Esophagus muscularis mucosa (tissue), 4 donors: Measurements from ENCODE around the gene RAE1. TPM values are rescaled to one million over a fixed set of nuclear protein-coding genes. Genes with fewer than 3 reads are reported as not detected.

ENCODE experiments used
- DNase-seq: peaks from one replicate; pipeline ENCODE4 v3.0.0-alpha.2; 2017; ENCODE audit errors: extremely low spot score
- H3K27ac ChIP-seq, 4 donors: fragments of 200-600 bp; sonication (generic); replicated peaks in 1 of 4; 1 replicate in 3 of 4; 2 replicates in 1 of 4; pipeline ENCODE4 v1.5.1; 2016 to 2019; ENCODE audit warnings: mild to moderate bottlenecking in 1 of 4
- H3K27me3 ChIP-seq, 4 donors: fragments of 200-600 bp; sonication (generic); one replicate each; pipeline versions ENCODE4 v1.5.1 to v1.6.0; 2016 to 2019
- H3K36me3 ChIP-seq, 4 donors: fragments of 200-600 bp; sonication (generic); one replicate each; pipeline ENCODE4 v1.5.1; 2016 to 2019
- H3K4me1 ChIP-seq, 4 donors: fragments of 200-600 bp; sonication (generic); one replicate each; pipeline ENCODE4 v1.5.1; 2016 to 2019
- H3K4me3 ChIP-seq, 4 donors: fragments of 200-600 bp; sonication (generic); 1 replicate in 2 of 4; 2 replicates in 2 of 4; pipeline ENCODE4 v1.5.1; 2016 to 2019; ENCODE audit warnings: mild to moderate bottlenecking in 4 of 4, moderate library complexity in 1 of 4
- H3K9me3 ChIP-seq, 4 donors: fragments of 200-600 bp; sonication (generic); 1 replicate in 3 of 4; 2 replicates in 1 of 4; pipeline ENCODE4 v1.5.1; 2016 to 2019
- CTCF ChIP-seq, 3 experiments: fragments of 200-600 bp in 2 of 3; fragments of 450-650 bp in 1 of 3; sonication (generic) in 2 of 3; IDR thresholded peaks; one replicate each; pipeline ENCODE4 v1.5.1; 2017 to 2019; ENCODE audit warnings: antibody characterized with exemption in 3 of 3, mild to moderate bottlenecking in 2 of 3, moderate library complexity in 1 of 3
- EP300 ChIP-seq: sonication (generic); formaldehyde crosslinking; IDR thresholded peaks from one replicate; pipeline ENCODE4 v1.6.1; 2017; ENCODE audit warnings: antibody characterized with exemption
- POLR2A ChIP-seq: fragments of 450-650 bp; IDR thresholded peaks from one replicate; pipeline ENCODE4 v1.6.1; 2017; ENCODE audit warnings: antibody characterized with exemption, moderate library complexity, mild to moderate bottlenecking, low read depth
- POLR2AphosphoS5 ChIP-seq, 2 donors: sonication (generic); formaldehyde crosslinking; IDR thresholded peaks; one replicate each; pipeline ENCODE4 v1.6.1; 2017; ENCODE audit warnings: antibody characterized with exemption in 2 of 2
- WGBS: methylation state at CpG from one replicate; pipeline ENCODE4 v1.1.5; 2018; 5-methylcytosine and 5-hydroxymethylcytosine counted together
- intact Hi-C: fragments of 100-400 bp; cut with DNase I; formaldehyde crosslinking; loops from one replicate; pipeline ENCODE4 v1.15.1; 2023
- total RNA-seq, 4 donors: library from RNA; depleted of rRNA; stranded (reverse); fragments of >200 nt; gene quantifications; one replicate each; pipeline versions ENCODE4 v1.1.0 to v1.2.1, GENCODE V29; 2016

RAE1 gene
- total RNA-seq, 4 donors from 2014 or later, result 15.0 to 24.1 (median 21.5) TPM

DNA sequence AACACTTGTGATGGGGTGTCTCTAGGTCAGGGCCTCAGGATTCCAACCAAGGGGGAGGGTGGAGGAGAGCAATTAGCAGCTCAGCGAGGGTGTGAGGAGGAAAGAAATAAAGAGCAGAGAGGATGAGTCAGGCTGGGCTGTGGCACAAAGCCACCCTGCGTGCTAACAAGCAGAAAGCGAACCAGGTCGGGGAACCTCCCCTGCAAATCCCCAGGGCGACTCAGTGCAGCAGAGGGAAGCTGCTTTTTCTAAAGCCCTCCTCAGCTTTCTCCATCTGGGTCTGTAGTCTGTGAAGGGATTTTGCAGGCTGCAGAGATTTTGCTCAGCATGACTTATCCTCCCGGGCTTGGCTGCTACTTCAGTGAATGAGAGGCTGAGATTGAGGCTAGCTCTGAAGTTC, 28.0 kb upstream of the RAE1 start:
- Histone ChIP-seq H3K4me1 (peaks cover 0 to 20% (median 7%) of the 10 kb centered on the region in 4 donors), H3K9me3 (no peaks in the 10 kb centered on the region), H3K27me3 (peaks cover 0 to 11% (median 0%) of the 10 kb centered on the region in 4 donors), H3K27ac (peak overlapping the region in 1 of 4 donors; percentile 7), H3K36me3 (no peaks in the 10 kb centered on the region), H3K4me3 (no peak overlapping the region)
- intact Hi-C loops, result no loop called here
- WGBS, result 23% methylated on average over 5 of the region's 6 CpGs
- TF ChIP-seq POLR2AphosphoS5 (IDR thresholded peaks at IDR 0.05) (no peak), POLR2A (no peak), CTCF (IDR thresholded peaks at IDR 0.05) (no peak), EP300 (no peak)
- peak; percentile 86 for DNase-seq

- Histone ChIP-seq H3K9me3 (no peaks in the 10 kb centered on the region), H3K4me1 (peaks cover 0 to 20% (median 7%) of the 10 kb centered on the region in 4 donors), H3K27me3 (peaks cover 0 to 22% (median 0%) of the 10 kb centered on the region in 4 donors), H3K36me3 (no peaks in the 10 kb centered on the region), H3K4me3 (no peak overlapping the region), H3K27ac (no peak overlapping the region)
- peak; percentile 62 for DNase-seq
- intact Hi-C loops, result no loop called here
- 89% methylated on average over 12 of the region's 12 CpGs for WGBS
- TF ChIP-seq POLR2AphosphoS5 (IDR thresholded peaks at IDR 0.05) (no peak), CTCF (IDR thresholded peaks at IDR 0.05) (no peak), POLR2A (no peak), EP300 (no peak)
These were observed 25.3 kb upstream of the RAE1 start for GRCh38 chr20:57325632-57326356.

DNA sequence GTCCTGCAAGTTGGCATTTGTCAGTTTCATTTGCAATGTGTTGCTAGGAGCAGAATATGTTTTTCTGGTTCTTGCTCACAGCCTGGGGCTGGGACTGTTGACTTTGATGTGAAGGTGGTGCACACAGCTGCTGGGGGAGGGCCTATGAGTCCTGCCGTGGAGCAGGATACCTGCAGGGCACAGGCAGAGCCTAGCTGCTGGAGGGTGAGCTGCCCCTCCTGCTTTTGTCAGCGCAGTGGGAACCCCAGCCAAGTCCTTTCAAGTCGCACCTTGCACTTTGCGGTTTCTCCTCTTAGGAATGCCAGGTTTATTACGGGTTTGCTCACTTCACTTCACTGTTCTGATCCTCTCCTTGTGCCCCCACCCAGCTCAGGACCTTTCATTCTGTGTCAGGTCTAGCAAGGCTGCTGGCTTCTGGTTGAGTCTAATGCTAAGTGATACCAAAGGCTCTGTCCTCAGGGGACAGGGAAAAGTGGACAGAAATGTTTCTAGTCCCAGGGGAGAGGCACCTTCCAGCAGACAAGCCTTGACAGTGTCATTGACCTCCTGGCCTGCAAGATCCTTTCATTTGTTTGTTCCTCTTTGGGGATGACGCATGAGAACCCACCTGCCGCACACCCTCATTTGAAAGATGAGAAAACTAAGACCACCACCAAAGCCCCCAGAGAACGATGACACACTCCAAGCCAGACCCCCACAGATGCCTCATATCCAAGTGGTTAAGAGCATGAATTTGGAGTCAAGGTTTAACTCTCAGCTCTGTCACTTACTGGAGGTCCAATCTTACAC, 24.2 kb upstream of the RAE1 start:
- no peak for TF ChIP-seq POLR2AphosphoS5 (IDR thresholded peaks at IDR 0.05)
- TF ChIP-seq CTCF (IDR thresholded peaks at IDR 0.05), result no peak
- no peak for TF ChIP-seq POLR2A
- TF ChIP-seq EP300, result no peak
- H3K27me3 ChIP-seq, result peaks cover 0 to 16% (median 0%) of the 10 kb centered on the region in 4 donors
- intact Hi-C loops, result no loop called here
- H3K4me3 ChIP-seq, result no peak overlapping the region
- H3K36me3 ChIP-seq, result no peaks in the 10 kb centered on the region
- WGBS, result 55% methylated on average over 8 of the region's 8 CpGs
- DNase-seq, result peak; percentile 90
- peaks cover 0 to 23% (median 7%) of the 10 kb centered on the region in 4 donors for H3K4me1 ChIP-seq
- H3K27ac ChIP-seq, result no peak overlapping the region
- no peaks in the 10 kb centered on the region for H3K9me3 ChIP-seq

DNA sequence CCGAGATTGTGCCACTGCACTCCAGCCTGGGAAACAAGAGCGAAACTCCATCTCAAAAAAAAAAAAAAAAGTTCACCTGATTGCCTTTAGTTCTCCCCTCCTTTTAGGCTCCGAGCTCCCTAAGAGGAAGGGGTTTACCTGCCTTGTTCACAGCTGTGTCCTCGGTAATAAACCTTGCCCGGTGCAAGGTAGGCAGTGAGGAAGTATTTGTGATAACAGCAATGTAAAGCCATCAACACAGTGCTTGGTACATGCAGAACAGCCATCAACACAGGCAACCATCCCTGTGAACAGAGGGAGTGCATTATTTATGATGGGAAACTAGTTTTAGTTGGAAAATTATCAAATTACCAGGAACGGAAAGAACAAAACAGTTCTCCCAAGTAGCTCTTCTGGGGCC, 23.2 kb upstream of the RAE1 start:
- Histone ChIP-seq H3K4me1 (peaks cover 0 to 26% (median 10%) of the 10 kb centered on the region in 4 donors), H3K27ac (no peak overlapping the region), H3K36me3 (no peaks in the 10 kb centered on the region), H3K27me3 (peaks cover 0 to 11% (median 0%) of the 10 kb centered on the region in 4 donors), H3K4me3 (no peak overlapping the region), H3K9me3 (no peaks in the 10 kb centered on the region)
- peak; percentile 29 for DNase-seq
- 81% methylated on average over 6 of the region's 6 CpGs for WGBS
- TF ChIP-seq POLR2AphosphoS5 (IDR thresholded peaks at IDR 0.05) (no peak), POLR2A (no peak), EP300 (no peak), CTCF (IDR thresholded peaks at IDR 0.05) (no peak)
- intact Hi-C loops, result no loop called here
